SK-N-SH (cell line): ENCODE results near the gene CACNA1G.

ENCODE experiments used
- CTCF ChIP-seq: fragments of 200-600 bp; sonication (generic); IDR thresholded peaks from 2 replicates; pipeline ENCODE4 v1.6.1; 2017; ENCODE audit warnings: antibody characterized with exemption, mild to moderate bottlenecking, moderate library complexity
- EP300 ChIP-seq, 2 experiments: IDR thresholded peaks; 2 replicates each; pipeline versions ENCODE4 v1.4.0 to v1.6.1; 2012; ENCODE audit warnings: borderline replicate concordance in 1 of 2, low read depth in 1 of 2, low read length in 1 of 2
- EZH2phosphoT487 ChIP-seq: fragments of 200-600 bp; sonication (generic); IDR thresholded peaks from 2 replicates; pipeline ENCODE4 v1.6.1; 2017; ENCODE audit warnings: low read depth, mixed run types, mild to moderate bottlenecking, antibody characterized with exemption, moderate library complexity, borderline replicate concordance
- GABPA ChIP-seq: IDR thresholded peaks from 2 replicates; pipeline ENCODE4 v1.4.0; 2012; ENCODE audit warnings: low read depth, mild to moderate bottlenecking
- NFIC ChIP-seq: IDR thresholded peaks from 2 replicates; pipeline ENCODE4 v1.4.0; 2012; ENCODE audit warnings: borderline replicate concordance
- POLR2AphosphoS5 ChIP-seq: IDR thresholded peaks from 2 replicates; pipeline ENCODE4 v1.6.1; 2012; ENCODE audit warnings: low read depth, low read length
- REST ChIP-seq: IDR thresholded peaks from 2 replicates; pipeline ENCODE4 v1.6.1; 2012; ENCODE audit warnings: mild to moderate bottlenecking, low read depth, low read length, moderate library complexity
- SIN3A ChIP-seq: IDR thresholded peaks from 2 replicates; pipeline ENCODE4 v1.6.1; 2012; ENCODE audit warnings: low read depth, mild to moderate bottlenecking, low read length, moderate library complexity, borderline replicate concordance
- TCF12 ChIP-seq: IDR thresholded peaks from 2 replicates; pipeline ENCODE4 v1.4.0; 2012
- USF2 ChIP-seq: fragments of 150-350 bp; IDR thresholded peaks from 2 replicates; pipeline ENCODE4 v1.6.1; 2017; ENCODE audit warnings: antibody characterized with exemption, low read length, low read depth, borderline replicate concordance

GRCh38 chr17:50570032-50570431 lies 9.5 kb downstream of the CACNA1G start:
- TF ChIP-seq CTCF (no peak), POLR2AphosphoS5 (no peak), REST (no peak), TCF12 (no peak), EP300 (IDR thresholded peaks at IDR 0.05; ENCODE audit: borderline replicate concordance in 1 of 2, low read depth in 1 of 2, low read length in 1 of 2) (no peak), NFIC (no peak), EZH2phosphoT487 (no peak), USF2 (no peak), GABPA (no peak), SIN3A (no peak)
